Mucosa of gallbladder (tissue), 1 donor: ENCODE data around the gene TOP2B. TPM values are rescaled to one million over a fixed set of nuclear protein-coding genes. Genes with fewer than 3 reads are reported as not detected.

Source experiments
- DNase-seq: peaks from one replicate; pipeline ENCODE4 v3.0.0-alpha.2; 2020; ENCODE audit warnings: low spot score
- total RNA-seq: library from RNA; stranded (reverse); gene quantifications from one replicate; pipeline ENCODE4 v1.2.1, GENCODE V29; 2021
- donor health status: DM: no; HTN: no; CAD: no.

Gene TOP2B
- total RNA-seq, 1 donor from 2014 or later, result 91.7 TPM

- no peak for DNase-seq
Observed at GRCh38 chr3:25582242-25582641, 82.5 kb downstream of the TOP2B start.

GRCh38 chr3:25581823-25582222 is 82.9 kb downstream of the TOP2B start:
- DNase-seq, result peak; percentile 3

GRCh38 chr3:25581335-25581734 is 83.4 kb downstream of the TOP2B start:
- no peak for DNase-seq

- DNase-seq, result no peak
Observed at GRCh38 chr3:25580534-25580933, 84.2 kb downstream of the TOP2B start.

GRCh38 chr3:25578059-25578458 is 86.6 kb downstream of the TOP2B start:
- DNase-seq, result no peak

GRCh38 chr3:25576831-25577454 is 87.8 kb downstream of the TOP2B start:
- no peak for DNase-seq

- DNase-seq, result no peak
Observed at GRCh38 chr3:25576146-25576545, 88.6 kb downstream of the TOP2B start.

- no peak for DNase-seq
Observed at GRCh38 chr3:25575001-25575400, 89.7 kb downstream of the TOP2B start.

GRCh38 chr3:25574172-25574765 is 90.4 kb downstream of the TOP2B start:
- no peak for DNase-seq

GRCh38 chr3:25573386-25574171 is 91.1 kb downstream of the TOP2B start:
- no peak for DNase-seq

- no peak for DNase-seq
Observed at GRCh38 chr3:25572919-25573385, 91.8 kb downstream of the TOP2B start.

- no peak for DNase-seq
Observed at GRCh38 chr3:25572336-25572735, 92.4 kb downstream of the TOP2B start.

- no peak for DNase-seq
Observed at GRCh38 chr3:25571285-25571684, 93.4 kb downstream of the TOP2B start.

- DNase-seq, result no peak
Observed at GRCh38 chr3:25568525-25569078, 96.1 kb downstream of the TOP2B start.

- DNase-seq, result no peak
Observed at GRCh38 chr3:25567806-25568524, 96.7 kb downstream of the TOP2B start.

- no peak for DNase-seq
Observed at GRCh38 chr3:25567388-25567787, 97.3 kb downstream of the TOP2B start.

- no peak for DNase-seq
Observed at GRCh38 chr3:25566358-25566920, 98.3 kb downstream of the TOP2B start.

- DNase-seq, result no peak
Observed at GRCh38 chr3:25565807-25566206, 98.9 kb downstream of the TOP2B start.

GRCh38 chr3:25564075-25564474 is 100.6 kb downstream of the TOP2B start:
- DNase-seq, result no peak

- DNase-seq, result no peak
Observed at GRCh38 chr3:25563601-25564000, 101.1 kb downstream of the TOP2B start.

GRCh38 chr3:25558796-25559195 is 105.9 kb downstream of the TOP2B start:
- DNase-seq, result no peak

GRCh38 chr3:25558121-25558520 is 106.6 kb downstream of the TOP2B start:
- DNase-seq, result peak; percentile 31
